ENCODE results near the gene PFKFB3. TPM values are rescaled to one million over a fixed set of nuclear protein-coding genes. Genes with fewer than 3 reads are reported as not detected.
"Not testable (repeated sequence)": the region's sequence is repeated elsewhere in the genome, so short reads cannot be mapped to it uniquely, and the experiment has no call there.

The PFKFB3 gene
- total and polyA plus RNA-seq, 8 donors: 10.0 to 28.4 (median 17.8) TPM

DNA sequence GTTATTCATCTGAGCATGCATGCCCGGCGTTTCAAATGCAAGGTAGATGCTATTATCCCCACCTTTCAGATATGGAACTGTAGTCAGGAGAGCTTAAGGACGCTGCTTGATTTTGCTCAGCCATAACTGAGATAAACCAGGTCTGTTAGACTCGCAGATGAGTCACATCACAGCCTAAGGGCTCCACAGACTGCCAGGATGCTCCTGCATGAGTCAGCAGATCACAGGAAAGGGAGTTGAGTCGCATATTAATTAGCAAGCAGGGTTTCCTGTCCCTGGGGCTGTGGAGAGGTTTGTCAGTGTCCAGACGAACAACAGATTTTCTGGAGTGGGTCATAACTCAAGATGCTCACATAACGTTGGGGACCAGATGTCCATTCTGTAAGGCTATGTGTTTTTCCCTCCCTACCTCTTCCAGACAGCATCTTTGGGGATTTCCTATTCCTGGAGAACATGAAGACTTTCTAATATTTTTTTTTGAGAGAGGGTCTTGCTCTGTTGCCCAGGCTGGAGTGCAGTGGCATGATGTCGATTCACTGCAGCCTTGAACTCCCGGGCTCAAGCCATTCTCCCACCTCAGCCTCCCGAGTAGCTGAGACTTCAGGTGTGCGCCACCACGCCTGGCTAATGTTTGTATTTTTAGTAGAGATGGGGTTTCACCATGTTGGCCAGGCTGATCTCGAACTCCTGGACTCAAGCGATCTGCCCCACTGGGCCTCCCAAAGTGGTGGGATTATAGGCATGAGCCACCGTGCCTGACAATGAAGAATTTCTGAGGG is 36.7 kb downstream of the PFKFB3 start:
- Histone ChIP-seq H3K4me3 (no peak overlapping the region), H3K27ac (no peak overlapping the region), H3K4me1 (no peaks in the 10 kb centered on the region), H3K27me3 (no peaks in the 10 kb centered on the region), H3K9me3 (no peaks in the 10 kb centered on the region), H3K36me3 (peaks cover 0 to 6% (median 0%) of the 10 kb centered on the region in 3 donors)
- ATAC-seq (peak in 3 of 4 donors; percentile 63 to 75 (median 73)), DNase-seq (no peak), FAIRE-seq (no peak)
- 83 to 86% methylated on average over 15 of the region's 15 CpGs for WGBS, 2 donors
- intact Hi-C loops (cut with DNase I): no loop called here
- TF ChIP-seq, protein P1, sequence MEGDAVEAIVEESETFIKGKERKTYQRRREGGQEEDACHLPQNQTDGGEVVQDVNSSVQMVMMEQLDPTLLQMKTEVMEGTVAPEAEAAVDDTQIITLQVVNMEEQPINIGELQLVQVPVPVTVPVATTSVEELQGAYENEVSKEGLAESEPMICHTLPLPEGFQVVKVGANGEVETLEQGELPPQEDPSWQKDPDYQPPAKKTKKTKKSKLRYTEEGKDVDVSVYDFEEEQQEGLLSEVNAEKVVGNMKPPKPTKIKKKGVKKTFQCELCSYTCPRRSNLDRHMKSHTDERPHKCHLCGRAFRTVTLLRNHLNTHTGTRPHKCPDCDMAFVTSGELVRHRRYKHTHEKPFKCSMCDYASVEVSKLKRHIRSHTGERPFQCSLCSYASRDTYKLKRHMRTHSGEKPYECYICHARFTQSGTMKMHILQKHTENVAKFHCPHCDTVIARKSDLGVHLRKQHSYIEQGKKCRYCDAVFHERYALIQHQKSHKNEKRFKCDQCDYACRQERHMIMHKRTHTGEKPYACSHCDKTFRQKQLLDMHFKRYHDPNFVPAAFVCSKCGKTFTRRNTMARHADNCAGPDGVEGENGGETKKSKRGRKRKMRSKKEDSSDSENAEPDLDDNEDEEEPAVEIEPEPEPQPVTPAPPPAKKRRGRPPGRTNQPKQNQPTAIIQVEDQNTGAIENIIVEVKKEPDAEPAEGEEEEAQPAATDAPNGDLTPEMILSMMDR (IDR thresholded peaks at IDR 0.05): no peak

DNA sequence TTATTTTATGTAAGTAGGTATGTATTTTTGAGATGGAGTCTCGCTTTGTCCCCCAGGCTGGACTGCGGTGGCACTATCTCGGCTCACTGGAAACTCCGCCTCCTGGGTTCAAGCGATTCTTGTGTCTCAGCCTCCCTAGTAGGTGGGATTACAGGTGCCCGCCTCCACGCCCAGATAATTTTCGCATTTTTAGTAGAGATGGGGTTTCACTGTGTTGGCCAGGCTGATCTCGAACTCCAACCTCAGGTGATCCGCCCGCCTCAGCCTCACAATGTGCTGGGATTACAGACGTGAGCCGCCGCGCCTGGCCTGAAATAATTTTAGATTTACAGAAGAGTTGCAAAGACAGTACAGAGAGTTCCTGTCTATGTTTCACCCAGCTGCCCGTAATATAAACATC is 37.5 kb downstream of the PFKFB3 start:
- TF ChIP-seq, protein P1 (IDR thresholded peaks at IDR 0.05): no peak
- FAIRE-seq: no peak
- Histone ChIP-seq H3K4me3 (no peak overlapping the region), H3K4me1 (no peaks in the 10 kb centered on the region), H3K27ac (no peak overlapping the region), H3K27me3 (no peaks in the 10 kb centered on the region), H3K9me3 (no peaks in the 10 kb centered on the region), H3K36me3 (peaks cover 0 to 4% (median 0%) of the 10 kb centered on the region in 3 donors)
- ATAC-seq: no peak
- intact Hi-C loops (cut with DNase I): no loop called here
- WGBS, 2 donors: 95 to 97% methylated on average over 16 of the region's 16 CpGs
- DNase-seq: no peak

DNA sequence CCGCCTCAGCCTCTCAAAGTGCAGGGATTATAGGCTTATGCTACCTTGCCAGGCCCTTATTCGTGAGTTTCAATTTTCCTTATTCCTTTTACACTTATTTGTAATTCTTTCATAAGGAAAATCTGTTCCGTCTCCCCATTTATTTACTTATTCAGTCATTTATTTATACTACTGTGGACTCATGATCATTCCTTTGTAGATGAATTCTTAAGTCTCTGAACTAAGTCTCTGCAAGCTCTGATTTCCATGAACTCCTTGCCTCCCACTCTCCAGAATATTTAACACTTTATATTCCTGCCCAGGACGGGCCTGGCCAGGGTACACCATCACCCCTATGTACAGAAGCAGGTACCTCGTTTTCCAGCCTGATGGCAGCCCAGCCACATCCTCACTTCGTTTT is 39.4 kb downstream of the PFKFB3 start:
- no peaks in the 10 kb centered on the region for H3K4me1 ChIP-seq
- no peaks in the 10 kb centered on the region for H3K36me3 ChIP-seq
- H3K27me3 ChIP-seq: no peaks in the 10 kb centered on the region
- DNase-seq (no peak), ATAC-seq (no peak), FAIRE-seq (no peak)
- TF ChIP-seq, protein P1 (IDR thresholded peaks at IDR 0.05): no peak
- WGBS, 2 donors: 70 to 76% methylated on average over 6 of the region's 6 CpGs
- H3K9me3 ChIP-seq: no peaks in the 10 kb centered on the region
- H3K4me3 ChIP-seq: no peak overlapping the region
- no peak overlapping the region for H3K27ac ChIP-seq
- intact Hi-C loops (cut with DNase I): no loop called here

DNA sequence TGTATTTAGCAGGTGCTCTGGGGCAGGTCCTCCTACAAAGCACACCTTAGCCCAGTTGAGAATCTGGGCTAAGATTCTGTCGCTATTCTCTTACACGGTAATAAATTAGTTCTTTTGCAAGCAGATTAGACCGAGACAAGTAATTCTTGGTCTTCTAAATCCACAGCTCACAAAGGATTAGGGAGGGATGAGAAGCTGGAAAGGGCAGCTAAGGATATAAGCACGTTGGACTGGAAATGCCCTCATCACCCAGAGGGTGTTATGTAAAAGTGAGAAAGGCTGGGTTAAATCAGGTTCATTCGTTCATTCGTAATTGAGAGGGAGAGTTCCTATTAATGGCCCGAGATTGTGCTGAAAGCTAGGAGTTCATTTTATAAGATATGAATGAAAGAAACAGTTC is 41.8 kb downstream of the PFKFB3 start:
- H3K9me3 ChIP-seq: no peaks in the 10 kb centered on the region
- 89 to 92% methylated on average over 7 of the region's 7 CpGs for WGBS, 2 donors
- H3K36me3 ChIP-seq: no peaks in the 10 kb centered on the region
- H3K4me1 ChIP-seq: no peaks in the 10 kb centered on the region
- ATAC-seq: no peak
- H3K27ac ChIP-seq: no peak overlapping the region
- TF ChIP-seq, protein P1 (IDR thresholded peaks at IDR 0.05): no peak
- FAIRE-seq: no peak
- intact Hi-C loops (cut with DNase I): no loop called here
- no peaks in the 10 kb centered on the region for H3K27me3 ChIP-seq
- no peak overlapping the region for H3K4me3 ChIP-seq
- no peak for DNase-seq

DNA sequence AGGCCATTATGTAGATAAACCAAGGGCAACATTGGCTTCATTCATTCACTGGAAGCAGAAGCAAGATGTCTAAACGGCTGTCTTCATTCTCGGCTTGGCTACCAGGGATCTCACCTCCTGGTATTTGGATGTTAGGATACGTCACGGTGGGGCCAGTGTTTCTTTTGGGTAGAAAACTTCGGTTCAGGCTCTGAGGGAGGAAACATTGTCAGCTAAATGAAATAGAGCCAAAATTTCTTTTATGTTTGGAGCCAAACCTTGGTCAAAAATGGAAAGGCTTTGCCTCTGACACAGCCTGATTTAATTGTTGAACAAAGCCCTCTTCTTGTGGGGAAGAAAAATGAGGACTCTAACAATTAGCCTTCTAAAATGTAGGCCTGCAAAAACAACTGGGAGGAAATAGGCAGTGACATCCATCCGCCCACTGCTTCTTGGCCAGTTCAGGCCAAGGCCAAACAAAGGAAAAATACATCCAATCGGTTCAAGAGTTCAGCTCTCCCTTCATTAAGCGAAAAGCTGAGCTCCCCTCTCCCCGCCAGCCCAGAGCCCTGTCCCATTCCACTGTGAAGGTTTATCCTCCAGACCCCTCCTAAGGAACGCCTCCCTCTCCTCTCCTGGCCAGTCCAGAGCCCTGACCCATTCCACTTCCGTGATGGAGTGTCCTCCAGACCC is 44.4 kb downstream of the PFKFB3 start:
- intact Hi-C loops (cut with DNase I): no loop called here
- ATAC-seq (no peak), FAIRE-seq (no peak), DNase-seq (no peak)
- H3K27me3 ChIP-seq: no peaks in the 10 kb centered on the region
- H3K4me3 ChIP-seq: no peak overlapping the region
- peak overlapping the region in 2 of 4 donors; percentile 8 for H3K27ac ChIP-seq
- 80 to 84% methylated on average over 11 of the region's 11 CpGs for WGBS, 2 donors
- H3K9me3 ChIP-seq: no peaks in the 10 kb centered on the region
- H3K36me3 ChIP-seq: no peaks in the 10 kb centered on the region
- no peaks in the 10 kb centered on the region for H3K4me1 ChIP-seq
- TF ChIP-seq, protein P1 (IDR thresholded peaks at IDR 0.05): no peak

DNA sequence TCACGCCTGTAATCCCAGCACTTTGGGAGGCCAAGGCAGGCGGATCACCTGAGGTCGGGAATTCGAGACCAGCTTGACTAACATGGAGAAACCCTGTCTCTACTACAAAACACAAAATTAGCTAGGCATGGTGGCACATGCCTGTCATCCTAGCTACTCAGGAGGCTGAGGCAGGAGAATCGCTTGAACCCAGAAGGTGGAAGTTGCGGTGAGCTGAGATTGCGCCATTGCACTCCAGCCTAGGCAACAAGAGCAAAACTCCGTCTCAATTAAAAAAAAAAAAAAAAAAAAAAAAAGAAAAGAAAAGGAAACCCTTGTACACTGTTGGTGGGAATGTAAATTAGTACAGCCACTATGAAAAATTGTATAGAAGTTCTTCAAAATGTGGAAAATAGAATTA is 46.2 kb downstream of the PFKFB3 start:
- H3K4me1 ChIP-seq; H3K27me3 ChIP-seq; intact Hi-C loops (cut with DNase I); DNase-seq; H3K36me3 ChIP-seq; H3K4me3 ChIP-seq; H3K9me3 ChIP-seq; H3K27ac ChIP-seq; FAIRE-seq; ATAC-seq: not testable (repeated sequence)
- 96 to 98% methylated on average over 8 of the region's 8 CpGs for WGBS, 2 donors
